ENCODE measurements around the gene NPSR1.
"Not testable (repeated sequence)": the region's sequence is repeated elsewhere in the genome, so short reads cannot be mapped to it uniquely, and the experiment has no call there.

Gene NPSR1

GRCh38 chr7:34849163-34849960 lies 191.3 kb downstream of the NPSR1 start:
- no peak overlapping the region for H3K4me3 ChIP-seq (ENCODE audit: low read length)
- TF ChIP-seq, protein P1, sequence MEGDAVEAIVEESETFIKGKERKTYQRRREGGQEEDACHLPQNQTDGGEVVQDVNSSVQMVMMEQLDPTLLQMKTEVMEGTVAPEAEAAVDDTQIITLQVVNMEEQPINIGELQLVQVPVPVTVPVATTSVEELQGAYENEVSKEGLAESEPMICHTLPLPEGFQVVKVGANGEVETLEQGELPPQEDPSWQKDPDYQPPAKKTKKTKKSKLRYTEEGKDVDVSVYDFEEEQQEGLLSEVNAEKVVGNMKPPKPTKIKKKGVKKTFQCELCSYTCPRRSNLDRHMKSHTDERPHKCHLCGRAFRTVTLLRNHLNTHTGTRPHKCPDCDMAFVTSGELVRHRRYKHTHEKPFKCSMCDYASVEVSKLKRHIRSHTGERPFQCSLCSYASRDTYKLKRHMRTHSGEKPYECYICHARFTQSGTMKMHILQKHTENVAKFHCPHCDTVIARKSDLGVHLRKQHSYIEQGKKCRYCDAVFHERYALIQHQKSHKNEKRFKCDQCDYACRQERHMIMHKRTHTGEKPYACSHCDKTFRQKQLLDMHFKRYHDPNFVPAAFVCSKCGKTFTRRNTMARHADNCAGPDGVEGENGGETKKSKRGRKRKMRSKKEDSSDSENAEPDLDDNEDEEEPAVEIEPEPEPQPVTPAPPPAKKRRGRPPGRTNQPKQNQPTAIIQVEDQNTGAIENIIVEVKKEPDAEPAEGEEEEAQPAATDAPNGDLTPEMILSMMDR (conservative IDR thresholded peaks at IDR 0.05; ENCODE audit: low read depth, low read length), result no peak
- no peak for DNase-seq (ENCODE audit: low read depth)

DNA sequence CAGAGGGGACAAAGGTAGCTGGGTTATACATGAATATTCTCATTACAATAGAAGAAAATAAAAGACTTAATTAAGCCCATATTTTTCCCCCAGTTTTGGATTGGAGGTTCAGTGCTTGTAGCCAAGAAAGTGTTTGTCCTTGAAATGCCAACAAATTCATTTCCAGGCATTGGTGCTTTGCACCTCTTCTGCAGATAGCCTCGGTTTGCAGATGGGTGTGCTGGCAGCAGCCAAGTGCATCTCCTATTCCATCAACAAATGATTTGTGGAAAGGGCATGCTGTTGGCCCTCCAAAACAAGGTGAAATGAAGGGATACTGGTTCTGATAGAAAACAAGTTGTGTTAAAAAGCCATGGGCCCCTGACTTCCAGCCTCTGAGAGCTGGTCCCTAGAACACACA lies 192.0 kb downstream of the NPSR1 start:
- DNase-seq (ENCODE audit: low read depth), result no peak
- TF ChIP-seq, protein P1 (conservative IDR thresholded peaks at IDR 0.05; ENCODE audit: low read depth, low read length), result no peak

DNA sequence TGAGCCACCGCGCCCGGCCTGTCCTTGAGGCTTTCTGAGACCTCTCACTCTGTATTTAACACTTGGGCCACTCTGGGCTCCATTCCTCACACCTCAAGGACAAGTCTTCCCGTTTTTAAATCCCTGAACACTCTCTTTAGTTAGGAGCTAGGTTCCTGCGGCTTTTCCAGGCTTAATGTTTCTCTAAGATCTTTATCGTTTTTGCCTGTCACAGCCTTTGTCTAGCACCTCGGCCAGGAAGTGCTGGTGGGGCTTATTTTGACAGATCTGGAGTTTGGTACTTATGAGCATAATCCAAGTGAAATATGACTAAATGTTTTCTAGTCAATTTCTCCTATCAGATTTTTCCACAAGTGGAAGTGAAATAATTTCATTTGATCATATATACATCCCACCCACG lies 192.7 kb downstream of the NPSR1 start:
- peak; percentile 39 for DNase-seq (ENCODE audit: low read depth)
- no peak overlapping the region for H3K4me3 ChIP-seq (ENCODE audit: low read length)
- TF ChIP-seq, protein P1 (conservative IDR thresholded peaks at IDR 0.05; ENCODE audit: low read depth, low read length), result no peak

More for the DNA sequence above, 192.0 kb downstream of the NPSR1 start:
- no peak overlapping the region for H3K4me3 ChIP-seq (ENCODE audit: low read length)

DNA sequence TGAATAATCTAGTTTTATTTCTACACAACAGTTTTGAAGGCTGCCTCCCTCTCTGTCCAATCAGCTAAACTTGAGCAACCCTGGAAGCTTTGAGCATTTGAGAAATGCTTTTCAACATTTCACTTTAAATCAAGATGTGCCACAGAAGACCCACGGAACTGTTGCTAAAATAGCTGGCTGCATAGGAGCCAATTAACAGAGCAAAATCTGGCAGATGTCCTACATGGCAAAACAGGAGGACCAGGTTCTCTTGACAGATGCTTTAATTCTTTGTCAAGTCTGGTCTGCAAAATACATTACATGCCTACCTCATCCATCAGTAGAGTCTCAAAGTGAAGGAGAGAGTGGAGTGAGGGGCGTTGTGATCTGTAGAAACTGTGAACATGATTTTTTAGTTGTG lies 193.4 kb downstream of the NPSR1 start:
- no peak for DNase-seq (ENCODE audit: low read depth)
- TF ChIP-seq, protein P1 (conservative IDR thresholded peaks at IDR 0.05; ENCODE audit: low read depth, low read length), result no peak
- H3K4me3 ChIP-seq (ENCODE audit: low read length), result no peak overlapping the region

DNA sequence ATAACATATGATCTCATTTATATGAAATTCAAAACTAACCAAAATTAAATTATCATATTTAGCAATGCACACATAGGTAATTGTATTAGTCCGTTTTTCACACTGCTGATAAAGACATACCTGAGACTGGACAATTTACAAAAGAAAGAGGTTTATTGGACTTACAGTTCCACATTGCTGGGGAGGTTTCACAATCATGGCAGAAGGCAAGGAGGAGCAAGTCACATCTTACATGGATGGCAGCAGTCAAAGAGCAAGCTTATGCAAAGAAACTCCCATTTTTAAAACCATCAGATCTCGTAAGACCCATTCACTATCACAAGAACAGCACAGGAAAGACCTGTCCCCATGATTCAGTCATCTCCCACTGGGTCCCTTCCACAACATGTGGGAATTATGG lies 200.4 kb downstream of the NPSR1 start:
- not testable (repeated sequence) for H3K4me3 ChIP-seq (ENCODE audit: low read length); DNase-seq (ENCODE audit: low read depth)

- not testable (repeated sequence) for DNase-seq (ENCODE audit: low read depth); H3K4me3 ChIP-seq (ENCODE audit: low read length)
Observed at GRCh38 chr7:34859281-34859680, 201.3 kb downstream of the NPSR1 start.

GRCh38 chr7:34866222-34866621 lies 208.2 kb downstream of the NPSR1 start:
- not testable (repeated sequence) for DNase-seq (ENCODE audit: low read depth); H3K4me3 ChIP-seq (ENCODE audit: low read length)

- not testable (repeated sequence) for DNase-seq (ENCODE audit: low read depth); H3K4me3 ChIP-seq (ENCODE audit: low read length)
Observed at GRCh38 chr7:34867341-34867740, 209.3 kb downstream of the NPSR1 start.

DNA sequence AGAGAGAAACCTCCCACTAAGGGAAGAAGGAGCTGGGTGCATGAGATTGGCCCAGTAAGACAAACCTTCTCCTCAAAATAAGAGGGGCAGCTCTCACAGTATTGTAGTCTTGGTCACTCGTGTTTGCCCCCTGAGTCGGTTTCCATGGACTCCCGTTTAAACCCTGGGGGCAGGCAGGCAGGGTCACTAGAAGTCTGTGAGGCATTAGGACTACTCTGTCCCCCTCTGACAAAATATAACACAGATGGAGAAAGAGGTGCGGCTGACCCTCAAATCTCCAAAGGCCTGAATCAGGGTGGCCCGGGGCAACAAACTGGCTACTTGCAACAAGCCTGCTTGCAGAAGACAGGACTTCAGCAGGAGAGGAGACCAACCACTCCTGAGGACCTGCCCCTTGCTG lies 210.6 kb downstream of the NPSR1 start:
- DNase-seq (ENCODE audit: low read depth); H3K4me3 ChIP-seq (ENCODE audit: low read length): not testable (repeated sequence)

GRCh38 chr7:34869057-34869456 lies 211.0 kb downstream of the NPSR1 start:
- TF ChIP-seq, protein P1 (conservative IDR thresholded peaks at IDR 0.05; ENCODE audit: low read depth, low read length), result no peak
- no peak for DNase-seq (ENCODE audit: low read depth)
- no peak overlapping the region for H3K4me3 ChIP-seq (ENCODE audit: low read length)

- DNase-seq (ENCODE audit: low read depth); H3K4me3 ChIP-seq (ENCODE audit: low read length): not testable (repeated sequence)
Observed at GRCh38 chr7:34870041-34870440, 212.0 kb downstream of the NPSR1 start.

GRCh38 chr7:34874329-34874728 lies 216.3 kb downstream of the NPSR1 start:
- not testable (repeated sequence) for DNase-seq (ENCODE audit: low read depth); H3K4me3 ChIP-seq (ENCODE audit: low read length)

All from retinal pigment epithelial cell (primary cell).